Measurements from ENCODE around the gene RASA2.

The RASA2 gene

DNA sequence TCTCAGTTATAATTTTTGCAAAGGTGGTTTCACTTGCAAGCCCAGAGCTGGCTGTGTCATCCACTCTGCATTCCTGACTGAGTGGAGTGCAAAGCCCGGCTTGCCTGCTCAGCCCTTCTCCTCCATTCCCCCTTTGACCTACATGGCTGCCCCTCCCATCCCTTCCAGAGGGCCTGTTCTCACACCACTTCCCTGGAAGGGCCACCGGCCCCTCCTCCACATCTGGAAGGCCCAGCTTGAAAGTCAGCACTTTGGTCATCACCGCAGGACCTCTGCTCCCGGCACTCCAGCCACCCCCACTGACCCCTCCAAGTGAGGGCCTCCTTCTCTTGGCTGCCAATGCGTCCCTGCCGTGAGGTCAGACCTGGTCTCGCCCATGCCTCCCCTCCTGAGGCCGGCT is 177.2 kb downstream of the RASA2 start:
- H3K9me3 Mint-ChIP-seq: peaks cover 6 to 7% of the 10 kb centered on the region in 2 donors
- peaks cover 61% of the 10 kb centered on the region for H3K27me3 Mint-ChIP-seq
- H3K4me1 Mint-ChIP-seq: peaks cover 13% of the 10 kb centered on the region
- DNase-seq: no peak
- peak overlapping the region in 1 of 2 donors; percentile 21 for H3K27ac Mint-ChIP-seq
- no peak overlapping the region for H3K4me3 Mint-ChIP-seq
- no peak for ATAC-seq
